Medulla oblongata (tissue), 1 donor: Measurements from ENCODE around the gene KRT80.

Experiments used
- DNase-seq: peaks from one replicate; pipeline ENCODE4 v3.0.0-alpha.2; 2015; ENCODE audit errors: extremely low spot score

KRT80 gene

DNA sequence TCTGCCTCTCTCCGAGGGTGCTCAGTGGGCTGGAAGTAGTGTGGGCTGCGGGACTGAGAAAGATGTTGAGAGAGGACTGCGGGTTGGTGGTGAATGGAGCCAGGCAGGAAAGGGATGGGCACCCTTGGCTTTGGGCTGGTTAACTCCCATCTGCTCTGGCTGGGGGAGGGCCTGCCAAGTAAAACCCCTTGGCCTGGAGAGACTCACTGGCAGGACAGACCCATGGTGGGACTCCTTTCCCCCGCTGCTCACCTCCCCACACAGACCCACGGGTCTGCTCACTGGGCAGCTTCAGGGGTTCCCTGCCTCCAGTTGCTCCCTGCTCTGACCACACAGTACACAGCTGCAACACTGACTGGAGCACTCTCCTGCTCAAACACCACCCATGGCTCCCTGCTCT is 54.1 kb downstream of the KRT80 start:
- no peak for DNase-seq

DNA sequence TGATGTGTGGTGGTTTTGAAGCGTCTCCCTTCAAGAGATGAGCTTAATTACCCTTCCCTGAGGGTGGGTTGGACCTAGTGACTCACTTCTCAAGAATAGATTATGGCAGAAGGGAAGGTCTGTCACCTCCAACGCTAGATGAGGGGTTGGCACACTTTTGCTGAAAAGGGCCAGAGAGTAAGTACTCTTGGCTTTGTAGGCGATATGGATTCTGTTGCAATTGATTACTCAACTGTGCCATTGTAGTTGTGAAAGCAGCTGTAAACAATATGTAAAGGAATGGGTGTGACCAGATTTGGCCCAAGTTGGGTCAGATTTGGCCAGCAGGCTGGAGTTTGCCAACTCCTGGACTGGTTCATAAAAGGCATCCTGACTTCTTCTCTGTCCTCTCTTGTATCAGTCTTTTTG is 59.1 kb downstream of the KRT80 start:
- DNase-seq: no peak

DNA sequence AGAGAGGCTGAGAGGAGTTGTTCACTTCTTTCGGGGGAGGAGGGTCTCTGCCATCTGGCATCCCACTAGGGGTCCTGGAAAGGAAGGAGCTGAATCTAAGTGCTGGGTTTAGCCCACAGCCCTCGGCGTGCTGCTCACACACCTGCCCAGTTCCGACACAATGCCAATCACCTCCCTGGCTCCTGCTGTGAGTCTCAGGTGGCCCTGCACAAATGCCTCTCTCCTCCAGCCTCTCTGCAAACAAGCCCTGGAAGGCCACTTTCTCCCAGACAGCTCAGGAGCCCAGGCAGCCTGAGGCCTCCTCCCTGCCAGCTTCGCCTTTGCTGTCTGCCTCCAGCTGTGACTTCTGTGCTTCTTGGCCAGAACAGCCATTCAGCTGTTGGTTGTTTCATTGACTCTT is 61.1 kb downstream of the KRT80 start:
- no peak for DNase-seq

DNA sequence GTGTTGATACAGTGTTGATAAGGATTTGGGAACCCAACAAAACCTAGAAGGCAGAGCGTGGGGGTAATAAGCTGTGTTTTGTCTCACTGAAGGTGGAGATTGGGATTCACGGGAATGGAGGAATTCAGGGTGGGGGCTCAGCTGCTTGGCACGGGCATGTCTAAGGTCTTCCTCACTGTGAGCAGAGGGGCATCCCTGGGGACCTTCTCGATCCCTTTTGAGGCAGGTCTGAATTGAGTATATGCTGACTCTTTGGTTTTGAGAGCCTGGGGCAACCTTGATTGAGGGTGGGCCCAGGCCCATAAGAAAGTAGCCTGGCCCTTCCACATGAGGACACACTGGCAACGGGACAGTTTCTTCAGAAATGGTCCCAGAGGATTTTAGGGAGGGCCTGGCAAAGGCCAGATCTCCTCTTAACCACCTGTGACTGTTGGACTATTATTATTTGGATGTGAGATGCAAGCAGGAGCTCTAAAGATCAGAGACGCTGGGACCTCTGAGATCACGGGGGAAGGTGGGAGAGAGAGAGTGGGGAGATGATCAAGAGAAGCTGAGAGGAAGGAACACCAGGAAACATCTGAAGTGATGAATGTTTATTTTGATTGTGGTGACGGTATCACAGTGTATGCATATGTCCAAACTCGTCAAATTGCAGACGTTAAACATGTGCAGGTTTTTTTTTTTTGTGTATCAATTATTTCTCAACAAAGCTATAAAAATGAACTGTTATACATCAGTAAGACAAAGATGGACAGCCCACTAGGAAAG is 63.9 kb downstream of the KRT80 start:
- no peak for DNase-seq

DNA sequence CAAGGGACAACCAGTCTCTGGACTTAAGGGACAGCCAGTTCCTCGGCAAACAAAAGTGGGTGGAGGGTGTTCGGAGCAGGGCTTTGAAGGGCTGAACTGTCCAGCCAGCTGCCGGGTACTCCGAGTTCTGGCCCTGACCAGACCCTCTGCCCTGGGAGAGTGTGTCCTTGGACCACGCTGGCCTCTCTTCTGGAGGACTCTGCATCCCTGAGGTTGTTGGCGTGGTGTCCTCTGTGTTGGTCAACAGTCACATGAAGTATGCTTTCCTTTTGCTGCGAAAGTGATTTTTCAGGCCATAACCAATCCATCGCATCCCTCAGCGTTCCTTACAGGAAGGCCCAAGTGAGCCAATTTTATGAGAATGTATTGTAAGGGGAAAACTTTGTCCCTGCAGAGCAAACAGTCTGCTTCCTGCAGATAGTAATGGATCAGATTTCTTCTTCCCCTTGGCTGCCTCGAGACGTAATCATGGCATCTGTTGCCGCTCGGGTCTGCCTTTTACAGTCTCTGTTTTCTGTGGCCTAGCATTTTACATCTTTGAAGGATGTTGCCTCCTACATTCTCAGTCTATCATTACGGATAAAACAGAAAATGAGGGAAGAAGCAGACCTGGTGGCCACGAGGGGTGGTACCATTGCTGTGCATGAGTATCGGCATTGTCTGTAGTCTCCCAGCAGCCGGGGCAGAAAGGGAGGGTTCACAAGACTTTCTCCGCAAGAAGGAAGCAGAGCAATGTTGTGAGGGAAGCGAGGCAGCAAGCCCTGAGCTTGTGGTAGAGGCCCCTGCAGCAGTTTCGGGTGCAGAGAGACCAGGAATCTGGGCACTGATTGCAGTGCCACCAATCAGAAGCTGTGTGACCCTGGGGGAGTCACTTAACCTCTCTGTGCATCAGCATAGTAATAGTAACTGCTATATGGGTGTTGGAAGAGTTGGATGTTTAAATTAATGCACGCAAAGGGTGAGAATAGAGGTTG is 64.9 kb downstream of the KRT80 start:
- DNase-seq: no peak

DNA sequence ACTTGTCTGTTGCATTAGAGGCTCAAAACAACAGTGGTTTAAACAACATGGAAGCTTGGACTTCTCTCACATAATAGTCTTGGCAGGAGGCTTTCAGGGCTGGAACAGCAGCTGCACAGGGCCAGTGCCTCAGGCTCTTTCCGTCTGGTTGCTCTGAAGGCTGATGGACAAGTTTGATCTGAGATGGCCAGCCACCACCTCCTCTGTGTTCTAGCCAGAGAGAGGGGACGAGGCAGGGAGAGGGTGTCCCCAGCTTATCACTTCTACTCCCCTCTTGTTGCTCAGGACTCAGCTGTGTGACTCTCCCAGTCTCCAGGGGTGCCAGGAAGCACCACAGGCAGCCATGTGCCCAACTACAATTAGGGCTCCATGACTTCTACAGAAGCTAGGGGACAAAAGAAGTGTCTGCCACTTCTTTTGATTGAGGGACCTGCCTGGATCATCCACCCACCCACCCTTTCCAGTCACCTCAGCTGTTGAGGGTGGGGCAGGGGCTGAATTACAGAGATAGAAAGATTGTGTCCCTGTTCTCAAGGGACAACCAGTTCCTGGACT is 65.7 kb downstream of the KRT80 start:
- no peak for DNase-seq

DNA sequence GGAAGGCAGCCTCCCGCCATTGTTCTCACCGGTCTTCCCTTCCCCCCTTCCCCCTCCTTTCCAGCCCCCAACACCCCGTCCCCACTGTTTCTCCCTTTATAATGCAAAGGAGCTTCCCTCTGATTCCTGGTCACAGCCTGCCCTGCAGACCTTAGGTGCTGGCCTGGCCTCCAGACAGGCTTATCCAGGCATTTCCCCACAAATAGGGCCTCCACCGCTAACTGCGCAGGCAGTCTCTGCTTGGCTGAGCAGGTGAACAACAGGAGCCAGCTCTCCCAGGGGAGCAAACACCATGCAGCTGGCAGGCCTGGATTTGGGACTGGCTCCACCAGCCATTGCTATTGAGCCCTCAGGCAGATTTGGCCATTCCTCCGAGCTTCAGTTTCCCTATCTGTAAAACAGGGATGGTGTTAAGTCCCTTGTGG is 66.3 kb downstream of the KRT80 start:
- DNase-seq: no peak

DNA sequence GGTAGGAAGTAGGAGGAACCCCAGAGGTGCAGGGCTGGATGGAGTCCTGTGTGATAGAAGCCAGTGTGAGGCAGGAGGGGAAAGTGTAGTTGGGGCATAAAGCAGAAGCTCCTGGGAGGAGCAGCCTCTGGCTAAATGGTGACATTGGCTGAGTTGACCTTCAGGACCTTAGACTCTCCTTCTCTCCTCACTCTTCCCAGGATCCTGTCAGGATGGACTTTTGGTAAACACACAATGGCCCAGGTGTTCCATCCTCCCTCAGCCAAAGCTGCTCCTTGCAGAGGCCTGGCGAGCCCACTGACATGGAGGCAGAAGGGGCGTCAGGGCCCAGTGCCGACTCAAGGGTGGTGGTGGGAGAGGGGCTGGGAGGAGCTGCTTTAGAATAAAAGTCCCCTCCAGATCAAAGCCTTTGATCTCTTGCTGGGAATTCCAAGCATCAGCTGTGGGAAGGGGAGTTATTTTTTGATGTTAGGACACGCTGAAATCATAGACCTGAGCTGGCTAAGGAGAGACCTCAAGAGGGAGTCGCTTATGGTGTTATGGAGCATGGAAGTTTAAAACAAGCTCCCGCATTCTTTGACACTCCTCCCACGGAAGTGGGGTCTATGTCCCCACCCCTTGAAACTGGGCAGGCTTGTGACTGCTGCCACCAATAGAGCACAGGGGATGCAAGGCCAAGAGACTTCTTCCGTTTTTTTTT is 68.2 kb downstream of the KRT80 start:
- no peak for DNase-seq

DNA sequence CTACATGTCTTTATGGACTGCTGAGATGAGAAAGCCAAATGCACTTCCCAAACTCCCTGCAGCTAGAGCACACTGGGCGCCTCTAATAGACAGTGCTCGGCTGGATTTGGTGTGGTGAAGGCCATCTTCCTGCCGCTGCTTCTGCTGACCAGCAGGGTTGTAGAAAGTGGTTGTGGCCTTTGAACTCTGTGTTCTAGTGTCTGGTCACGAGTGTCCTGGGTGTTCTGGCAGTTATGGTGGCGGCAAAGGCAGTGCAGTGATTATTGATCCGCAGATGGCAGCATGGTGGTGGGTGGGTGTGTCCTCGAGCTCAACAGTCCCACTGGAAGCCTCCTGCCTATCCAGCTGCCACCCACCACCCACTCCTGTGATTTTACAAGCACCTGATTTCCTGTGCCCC is 68.9 kb downstream of the KRT80 start:
- no peak for DNase-seq

DNA sequence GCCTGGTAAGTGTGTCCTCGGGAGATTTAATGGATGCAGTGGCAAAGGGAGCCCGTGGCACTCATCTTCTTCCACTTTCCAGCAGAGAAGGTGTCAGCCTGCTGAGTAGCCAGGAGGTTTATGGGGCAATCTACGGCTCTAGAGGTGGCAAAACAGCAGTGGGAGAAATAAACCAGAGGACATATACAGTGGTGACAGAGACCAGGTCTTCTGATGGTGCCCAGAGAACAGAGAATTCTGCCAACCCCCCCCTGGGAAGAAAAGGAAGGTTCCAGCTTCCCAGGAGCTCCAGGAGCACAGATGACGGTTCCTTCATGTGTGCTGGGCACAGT is 69.3 kb downstream of the KRT80 start:
- DNase-seq: no peak

DNA sequence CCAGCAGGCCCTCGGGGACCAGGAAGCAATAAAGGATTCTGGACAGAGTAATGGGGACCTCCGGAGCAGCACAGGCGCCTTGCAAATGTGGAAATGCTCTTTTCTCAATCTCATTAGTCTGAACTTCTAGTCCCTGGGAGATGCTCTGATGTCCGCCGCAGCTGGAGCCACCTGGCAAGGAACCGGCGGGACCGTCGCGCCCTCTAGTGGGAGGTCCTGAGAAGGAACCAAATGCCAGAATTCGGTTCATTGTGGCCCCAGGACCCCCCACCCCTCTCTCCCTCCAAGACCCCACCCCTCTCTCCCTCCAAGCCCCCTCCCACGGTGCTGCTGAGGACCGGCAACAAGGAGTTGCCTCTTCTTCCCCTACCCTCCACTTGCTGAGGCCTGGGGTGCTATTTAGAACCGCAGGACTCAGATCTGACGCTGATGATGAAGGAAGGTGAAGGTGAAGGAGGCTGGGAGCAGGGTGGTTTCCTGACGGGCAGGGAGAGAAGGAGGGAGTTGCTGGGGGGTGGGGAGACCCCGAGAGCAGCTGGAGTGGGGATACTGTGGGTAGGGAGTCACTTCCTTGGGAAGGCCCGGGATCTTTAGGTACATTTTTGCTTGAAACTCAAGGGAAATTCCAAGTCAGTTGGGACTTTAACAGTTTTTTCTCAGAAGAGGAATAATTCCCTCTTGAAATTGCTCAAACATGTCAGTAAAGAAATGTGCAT is 69.8 kb downstream of the KRT80 start:
- peak; percentile 23 for DNase-seq

DNA sequence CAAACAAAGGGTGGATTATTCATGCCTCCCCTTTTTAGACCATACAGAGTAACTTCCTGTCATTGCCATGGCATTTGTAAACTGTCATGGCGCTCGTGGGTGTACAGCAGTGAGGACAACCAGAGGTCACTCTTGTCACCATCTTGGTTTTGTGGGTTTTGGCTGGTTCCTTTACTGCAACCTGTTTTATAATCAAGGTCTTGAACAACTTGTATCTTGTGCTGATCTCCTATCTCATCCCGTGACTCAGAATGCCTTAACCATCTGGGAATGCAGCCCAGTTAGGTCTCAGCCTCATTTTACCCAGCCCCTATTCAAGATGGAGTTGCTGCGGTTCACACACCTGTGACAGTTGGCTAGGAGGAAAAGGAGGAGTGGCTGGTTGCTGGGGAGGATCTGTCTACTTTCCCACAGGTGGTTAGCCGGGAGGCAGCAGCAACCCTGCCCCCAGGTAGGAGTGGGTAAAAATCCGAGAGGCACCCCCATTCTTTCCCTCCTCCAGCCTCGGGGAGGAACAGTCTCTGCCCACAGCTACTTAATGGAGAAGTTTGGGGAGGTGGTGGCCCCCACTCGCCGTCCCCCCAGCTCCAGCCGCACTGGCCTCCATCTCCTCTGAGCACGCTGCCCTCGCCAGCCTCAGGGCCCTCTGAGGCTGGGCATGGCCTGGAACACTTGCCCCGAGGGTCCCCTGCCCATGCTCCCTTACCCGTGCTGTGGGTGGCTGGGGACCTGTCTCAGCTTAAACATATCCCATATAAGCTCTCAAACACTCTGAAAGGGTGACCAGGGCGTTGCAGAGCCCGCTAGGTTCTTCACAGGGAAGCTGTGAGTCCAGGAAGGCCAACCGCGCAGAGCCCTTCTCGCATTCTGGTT is 70.6 kb downstream of the KRT80 start:
- DNase-seq: no peak

DNA sequence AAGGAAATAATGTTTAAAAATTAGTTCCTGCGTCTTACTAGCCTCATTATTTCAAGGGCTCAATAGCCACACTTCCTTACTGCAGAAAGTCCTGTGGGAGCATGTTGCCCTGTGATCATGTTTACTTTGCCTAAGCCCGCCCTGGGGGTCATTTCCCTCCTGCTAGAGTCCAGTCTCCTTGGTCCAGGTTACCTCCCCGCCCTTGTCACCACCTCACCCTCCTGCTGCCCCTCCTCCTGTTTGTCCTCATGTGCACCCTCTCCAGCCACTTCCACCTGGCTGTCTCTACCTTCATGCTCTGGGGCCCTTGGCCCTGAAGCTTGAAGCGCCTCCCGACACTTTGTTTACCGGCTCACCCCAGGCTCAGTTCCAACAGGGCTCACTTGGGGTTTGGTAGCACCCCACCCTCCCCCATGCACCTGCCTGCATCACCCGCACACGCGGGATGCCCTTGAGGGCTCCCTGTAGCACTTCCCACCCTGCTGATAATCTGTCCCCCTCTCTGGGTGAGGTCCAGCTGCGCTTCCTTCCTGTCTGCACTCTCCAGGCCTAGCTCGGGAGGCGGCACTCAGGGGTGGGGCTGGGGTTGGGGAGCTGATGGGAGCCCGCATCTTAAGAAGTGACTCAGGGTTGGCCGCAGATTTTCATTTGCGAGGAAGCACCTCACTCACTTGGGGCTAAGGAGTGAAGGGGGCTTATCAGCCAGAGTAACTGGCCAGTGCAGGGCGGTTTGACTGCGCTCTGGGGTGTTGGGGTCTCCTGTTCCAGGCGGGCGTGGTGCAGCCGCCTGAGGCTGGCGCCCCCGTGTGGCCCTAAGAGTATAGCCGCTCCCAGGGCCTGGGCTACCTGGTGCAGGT is 72.2 kb downstream of the KRT80 start:
- DNase-seq: no peak
